GM12878 (cell line): ENCODE measurements around the gene TCF12. TPM values are rescaled to one million over a fixed set of nuclear protein-coding genes. Genes with fewer than 3 reads are reported as not detected.

Experiments used
- ATAC-seq: fragments of 200-7000 bp; cut with Tn5 transposase; 3 replicates; pipeline ENCODE4 v1.9.1; 2020; ENCODE audit warnings: mild to moderate bottlenecking, moderate library complexity
- BruUV-seq: library from RNA; stranded (reverse); fragments of 400-500 nt; replicated peaks from 2 replicates; lab custom pipeline; 2021; lab: Mats Ljungman, UMichigan
- CTCF ChIA-PET: fragments of 300-600 bp; sonication (Branson Sonifier 250); formaldehyde crosslinking; extraction: SDS; loops from one replicate; lab custom pipeline; 2021; ENCODE audit warnings: inconsistent platforms; lab: Yijun Ruan, JAX
- POLR2A ChIA-PET: fragments of 350-600 bp; formaldehyde crosslinking; extraction: SDS; loops from one replicate; lab custom pipeline; 2021; ENCODE audit warnings: inconsistent platforms; lab: Charles Lee
- RAD21 ChIA-PET: fragments of 300-600 bp; sonication (Branson Sonifier 250); formaldehyde crosslinking; loops from one replicate; lab custom pipeline; 2023; ENCODE audit warnings: antibody characterized with exemption; ENCODE audit not compliant: unreplicated experiment; lab: Charles Lee
- SMC1A ChIA-PET: fragments of 300-600 bp; sonication (Branson Sonifier 250); formaldehyde crosslinking; loops from one replicate; lab custom pipeline; 2023; ENCODE audit not compliant: unreplicated experiment, uncharacterized antibody; lab: Charles Lee
- DNase-seq: peaks from one replicate; pipeline ENCODE4 v3.0.0-alpha.2; 2011; ENCODE audit warnings: low read depth, low spot score
- FAIRE-seq: peaks from 3 replicates; lab custom pipeline; 2011; peaks lifted over from hg19 to GRCh38; lab: Jason Lieb, UNC
- H2AFZ ChIP-seq: 2 replicates; pipeline ENCODE4 v1.6.0; 2011; ENCODE audit warnings: low read depth, low read length, control low read depth; ENCODE audit not compliant: control insufficient read depth
- H3K27ac ChIP-seq: 2 replicates; pipeline ENCODE4 v1.5.1; 2011; ENCODE audit warnings: control low read depth; ENCODE audit not compliant: control insufficient read depth, insufficient read depth
- H3K27me3 ChIP-seq, 2 experiments: replicated peaks in 1 of 2; 2 replicates each; pipeline versions ENCODE4 v1.6.0 to v1.6.1; 2011; ENCODE audit warnings: low read length in 1 of 2; ENCODE audit not compliant: control insufficient read depth in 2 of 2, insufficient read depth in 2 of 2
- H3K36me3 ChIP-seq, 2 experiments: 2 replicates each; pipeline ENCODE4 v1.5.1; 2011; ENCODE audit warnings: low read length in 1 of 2; ENCODE audit not compliant: control insufficient read depth in 2 of 2, insufficient read depth in 2 of 2
- H3K4me1 ChIP-seq: 2 replicates; pipeline ENCODE4 v1.6.1; 2011; ENCODE audit warnings: mild to moderate bottlenecking, low read length, moderate library complexity, mixed read lengths; ENCODE audit not compliant: control insufficient read depth, insufficient read depth
- H3K4me2 ChIP-seq: 2 replicates; pipeline ENCODE4 v1.6.0; 2011; ENCODE audit warnings: control low read depth; ENCODE audit not compliant: control insufficient read depth, insufficient read depth
- H3K4me3 ChIP-seq: fragments of 200-600 bp; sonication (generic); 2 replicates; pipeline ENCODE4 v1.5.1; 2016
- H3K79me2 ChIP-seq: 2 replicates; pipeline ENCODE4 v1.6.0; 2011; ENCODE audit warnings: low read length; ENCODE audit not compliant: control insufficient read depth, insufficient read depth
- H3K9ac ChIP-seq: 2 replicates; pipeline ENCODE4 v1.8.0; 2011; ENCODE audit warnings: low read length, control low read depth, mixed read lengths; ENCODE audit not compliant: control insufficient read depth, insufficient read depth
- H3K9me3 ChIP-seq: replicated peaks from 3 replicates; pipeline ENCODE4 v1.5.1; 2011; ENCODE audit warnings: mild to moderate bottlenecking, low read length; ENCODE audit not compliant: control insufficient read depth, insufficient read depth
- H4K20me1 ChIP-seq: 2 replicates; pipeline ENCODE4 v1.6.0; 2011; ENCODE audit not compliant: control insufficient read depth, insufficient read depth
- BCL11A ChIP-seq: IDR thresholded peaks from 2 replicates; pipeline ENCODE4 v1.6.1; 2011; ENCODE audit warnings: low read depth, low read length
- NBN ChIP-seq: fragments of 450-650 bp; IDR thresholded peaks from 2 replicates; pipeline ENCODE4 v1.6.1; 2016
- NR2C2 ChIP-seq: IDR thresholded peaks from 2 replicates; pipeline ENCODE4 v1.6.1; 2011; ENCODE audit warnings: borderline replicate concordance, low read depth; ENCODE audit not compliant: control insufficient read depth, insufficient read length
- POLR2AphosphoS2 ChIP-seq: IDR thresholded peaks from 2 replicates; pipeline ENCODE4 v1.6.1; 2011; ENCODE audit warnings: low read depth, mild to moderate bottlenecking, low read length, improper control_type of control experiment, moderate library complexity
- POU2F2 ChIP-seq: IDR thresholded peaks from 3 replicates; pipeline ENCODE4 v1.6.1; 2011; ENCODE audit warnings: low read depth, mild to moderate bottlenecking, low read length, borderline replicate concordance
- SIX5 ChIP-seq: IDR thresholded peaks from 2 replicates; pipeline ENCODE4 v1.6.1; 2011; ENCODE audit warnings: mild to moderate bottlenecking, low read depth, low read length, moderate library complexity; ENCODE audit not compliant: severe bottlenecking
- SMAD5 ChIP-seq: IDR thresholded peaks from 2 replicates; pipeline ENCODE4 v1.6.1; 2016; ENCODE audit warnings: antibody characterized with exemption, low read depth
- TARDBP ChIP-seq: IDR thresholded peaks from 2 replicates; pipeline ENCODE4 v1.6.1; 2016; ENCODE audit warnings: borderline replicate concordance
- WRNIP1 ChIP-seq: IDR thresholded peaks from 2 replicates; pipeline ENCODE4 v1.6.1; 2011; ENCODE audit warnings: low read depth, low read length, improper control_type of control experiment, borderline replicate concordance
- ZNF384 ChIP-seq: IDR thresholded peaks from 2 replicates; pipeline ENCODE4 v1.6.1; 2012; ENCODE audit warnings: low read depth, mild to moderate bottlenecking, low read length, improper control_type of control experiment, borderline replicate concordance
- ZNF622 ChIP-seq: fragments of 450-650 bp; IDR thresholded peaks from 2 replicates; pipeline ENCODE4 v1.6.1; 2017; ENCODE audit warnings: mild to moderate bottlenecking, inconsistent platforms
- ZZZ3 ChIP-seq: IDR thresholded peaks from 2 replicates; pipeline ENCODE4 v1.6.1; 2011; ENCODE audit warnings: low read depth; ENCODE audit not compliant: control insufficient read depth, insufficient read length
- WGBS: methylation state at CpG from one replicate; pipeline ENCODE4 v1.1.6; 2016; ENCODE audit warnings: low lambda C conversion rate; ENCODE audit not compliant: insufficient replicate concordance, insufficient coverage; ENCODE audit errors: missing lambda C conversion rate; 5-methylcytosine and 5-hydroxymethylcytosine counted together
- in situ Hi-C: fragments of 300-500 bp; cut with MboI; formaldehyde crosslinking; loops from 9 replicates; pipeline ENCODE4 v1.14.3; 2018; ENCODE audit warnings: mixed read lengths
- intact Hi-C: fragments of 100-400 bp; cut with micrococcal nuclease; formaldehyde crosslinking; loops from one replicate; pipeline ENCODE4 v1.14.2; 2022; ENCODE audit not compliant: unreplicated experiment
- polyA plus RNA-seq, 11 experiments: library from polyadenylated mRNA; depleted of rRNA in 4 of 11; unstranded in 6 of 11; stranded (reverse) in 5 of 11; fragments of >200 nt; fragmentation: Nextera tagmentation in 4 of 11; fragmentation: Illumina TruSeq in 1 of 11; extraction: Ambion mirVana in 4 of 11; extraction: Trizol in 1 of 11; gene quantifications; 1 replicate in 1 of 11; 2 replicates in 10 of 11; pipeline versions ENCODE4 v1.2.1 to v1.2.3, GENCODE V29; 2011 to 2016; ENCODE audit warnings: inconsistent platforms in 2 of 11, missing spikeins in 2 of 11, low read depth in 1 of 11
- total RNA-seq, 4 experiments: library from RNA; depleted of rRNA in 3 of 4; stranded (reverse); fragments of >200 nt in 3 of 4; fragmentation: Illumina TruSeq in 1 of 4; extraction: Trizol in 1 of 4; gene quantifications; 2 replicates each; pipeline versions ENCODE4 v1.2.1 to v1.2.3, GENCODE V29; 2013 to 2021
- TF ChIP-seq, protein P1 (sequence below): IDR thresholded peaks from 2 replicates; pipeline ENCODE4 v1.6.1; 2012; ENCODE audit warnings: low read depth, low read length, improper control_type of control experiment
- TF ChIP-seq, protein P2 (sequence below): fragments of 450-650 bp; IDR thresholded peaks from 2 replicates; pipeline ENCODE4 v1.6.1; 2017; ENCODE audit warnings: antibody characterized with exemption, mild to moderate bottlenecking, moderate library complexity
- TF ChIP-seq, protein P3 (sequence below): IDR thresholded peaks from 2 replicates; pipeline ENCODE4 v1.6.1; 2011; ENCODE audit warnings: low read depth, mild to moderate bottlenecking, low read length, moderate library complexity, borderline replicate concordance; ENCODE audit errors: extremely low read depth

TCF12 gene
- total and polyA plus RNA-seq, 10 of the 15 experiments (the other 5 are each of a cell fraction or from before 2014, with no cell fraction given), result 8.2 to 70.9 (median 49.5) TPM

DNA sequence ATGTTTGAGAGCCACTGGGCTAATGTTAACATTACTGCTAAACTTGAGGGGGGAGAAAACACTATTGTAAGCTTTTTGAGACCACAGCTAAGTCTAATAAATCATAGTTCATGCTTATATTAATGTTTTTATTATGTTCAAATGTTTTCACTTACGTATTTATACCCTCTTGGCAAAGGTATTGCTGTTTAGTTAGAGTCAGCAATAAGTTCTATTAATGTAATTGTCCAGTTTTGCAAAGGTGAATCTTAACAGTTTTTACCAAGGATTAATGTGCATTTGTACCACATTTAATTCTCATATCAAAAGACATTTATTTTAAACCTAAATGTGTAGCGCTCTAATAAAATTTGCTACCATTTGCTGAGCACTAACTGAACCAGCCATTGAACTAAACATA is 251.2 kb downstream of the TCF12 start:
- no TSS peak for BruUV-seq
- FAIRE-seq (no peak), DNase-seq (no peak), ATAC-seq (no peak)
- ChIA-PET CTCF (no interaction called here), POLR2A (no interaction called here), SMC1A (interaction anchor here (1.0 kb wide), 1 partner anchor 16 kb away, joined by 3 read pairs; no protein-coding TSS in a partner anchor), RAD21 (interaction anchor here (1.1 kb wide), 1 partner anchor 23 kb away, joined by 3 read pairs; no protein-coding TSS in a partner anchor)
- Histone ChIP-seq H3K36me3 (peaks cover 0 to 20% of the 10 kb centered on the region in 2 experiments; a peak in 2 of 4 replicates), H3K27ac (no peak overlapping the region), H3K4me1 (no peaks in the 10 kb centered on the region), H3K79me2 (no peaks in the 10 kb centered on the region), H3K9me3 (no peaks in the 10 kb centered on the region; the same call in 2 of the 3 replicates), H3K4me3 (no peak overlapping the region), H3K4me2 (no peak overlapping the region), H3K9ac (no peak overlapping the region), H3K27me3 (no peaks in the 10 kb centered on the region), H2AFZ (no peak overlapping the region), H4K20me1 (no peaks in the 10 kb centered on the region)
- in situ Hi-C loops, result no loop called here
- TF ChIP-seq POU2F2, result no peak
- no peak for TF ChIP-seq SIX5
- no peak for TF ChIP-seq NBN
- TF ChIP-seq, protein P1, sequence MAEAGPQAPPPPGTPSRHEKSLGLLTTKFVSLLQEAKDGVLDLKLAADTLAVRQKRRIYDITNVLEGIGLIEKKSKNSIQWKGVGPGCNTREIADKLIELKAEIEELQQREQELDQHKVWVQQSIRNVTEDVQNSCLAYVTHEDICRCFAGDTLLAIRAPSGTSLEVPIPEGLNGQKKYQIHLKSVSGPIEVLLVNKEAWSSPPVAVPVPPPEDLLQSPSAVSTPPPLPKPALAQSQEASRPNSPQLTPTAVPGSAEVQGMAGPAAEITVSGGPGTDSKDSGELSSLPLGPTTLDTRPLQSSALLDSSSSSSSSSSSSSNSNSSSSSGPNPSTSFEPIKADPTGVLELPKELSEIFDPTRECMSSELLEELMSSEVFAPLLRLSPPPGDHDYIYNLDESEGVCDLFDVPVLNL, result no peak
- TF ChIP-seq, protein P2, sequence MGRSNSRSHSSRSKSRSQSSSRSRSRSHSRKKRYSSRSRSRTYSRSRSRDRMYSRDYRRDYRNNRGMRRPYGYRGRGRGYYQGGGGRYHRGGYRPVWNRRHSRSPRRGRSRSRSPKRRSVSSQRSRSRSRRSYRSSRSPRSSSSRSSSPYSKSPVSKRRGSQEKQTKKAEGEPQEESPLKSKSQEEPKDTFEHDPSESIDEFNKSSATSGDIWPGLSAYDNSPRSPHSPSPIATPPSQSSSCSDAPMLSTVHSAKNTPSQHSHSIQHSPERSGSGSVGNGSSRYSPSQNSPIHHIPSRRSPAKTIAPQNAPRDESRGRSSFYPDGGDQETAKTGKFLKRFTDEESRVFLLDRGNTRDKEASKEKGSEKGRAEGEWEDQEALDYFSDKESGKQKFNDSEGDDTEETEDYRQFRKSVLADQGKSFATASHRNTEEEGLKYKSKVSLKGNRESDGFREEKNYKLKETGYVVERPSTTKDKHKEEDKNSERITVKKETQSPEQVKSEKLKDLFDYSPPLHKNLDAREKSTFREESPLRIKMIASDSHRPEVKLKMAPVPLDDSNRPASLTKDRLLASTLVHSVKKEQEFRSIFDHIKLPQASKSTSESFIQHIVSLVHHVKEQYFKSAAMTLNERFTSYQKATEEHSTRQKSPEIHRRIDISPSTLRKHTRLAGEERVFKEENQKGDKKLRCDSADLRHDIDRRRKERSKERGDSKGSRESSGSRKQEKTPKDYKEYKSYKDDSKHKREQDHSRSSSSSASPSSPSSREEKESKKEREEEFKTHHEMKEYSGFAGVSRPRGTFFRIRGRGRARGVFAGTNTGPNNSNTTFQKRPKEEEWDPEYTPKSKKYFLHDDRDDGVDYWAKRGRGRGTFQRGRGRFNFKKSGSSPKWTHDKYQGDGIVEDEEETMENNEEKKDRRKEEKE, result no peak
- TF ChIP-seq ZZZ3, result no peak
- TF ChIP-seq SMAD5, result no peak
- TF ChIP-seq POLR2AphosphoS2, result no peak
- TF ChIP-seq TARDBP, result no peak
- TF ChIP-seq NR2C2, result no peak
- no peak for TF ChIP-seq ZNF622
- no peak for TF ChIP-seq BCL11A
- TF ChIP-seq WRNIP1, result no peak
- TF ChIP-seq ZNF384, result no peak
- TF ChIP-seq, protein P3, sequence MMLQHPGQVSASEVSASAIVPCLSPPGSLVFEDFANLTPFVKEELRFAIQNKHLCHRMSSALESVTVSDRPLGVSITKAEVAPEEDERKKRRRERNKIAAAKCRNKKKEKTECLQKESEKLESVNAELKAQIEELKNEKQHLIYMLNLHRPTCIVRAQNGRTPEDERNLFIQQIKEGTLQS, result no peak
- 62% methylated on average over 2 of the region's 2 CpGs for WGBS
- intact Hi-C loops, result no loop called here
